HCT116 (cell line): ENCODE results near the gene PAPOLG. TPM values are rescaled to one million over a fixed set of nuclear protein-coding genes. Genes with fewer than 3 reads are reported as not detected.

ENCODE experiments used
- ATAC-seq: fragments of 200-7000 bp; cut with Tn5 transposase; 2 replicates; pipeline ENCODE4 v1.9.1; 2020; ENCODE audit warnings: mild to moderate bottlenecking, moderate library complexity
- BruUV-seq: library from RNA; stranded (reverse); fragments of 400-500 nt; replicated peaks from 2 replicates; lab custom pipeline; 2021; lab: Mats Ljungman, UMichigan
- CTCF ChIA-PET: fragments of 300-600 bp; sonication (Branson Sonifier 250); formaldehyde crosslinking; loops from one replicate; lab custom pipeline; 2021; ENCODE audit warnings: antibody characterized with exemption; lab: Charles Lee
- POLR2A ChIA-PET: fragments of 300-600, 350-600 bp; sonication (Branson Sonifier 250); formaldehyde crosslinking; loops from one replicate; lab custom pipeline; 2021; ENCODE audit warnings: antibody characterized with exemption; lab: Charles Lee
- RAD21 ChIA-PET, 2 experiments: fragments of 300-600 bp; sonication (Branson Sonifier 250); formaldehyde crosslinking; loops; one replicate each; lab custom pipeline; 2023; ENCODE audit warnings: low total read pairs in 2 of 2; ENCODE audit not compliant: uncharacterized antibody in 2 of 2, unreplicated experiment in 2 of 2, low non-redundant PET in 1 of 2; lab: Charles Lee
- DNase-seq: peaks from one replicate; pipeline ENCODE4 v3.0.0-alpha.2; 2010; ENCODE audit warnings: low read depth, low spot score
- H2AFZ ChIP-seq: fragments of 200-600 bp; shearing (Covaris generic), sonication (generic); 2 replicates; pipeline ENCODE4 v1.6.1; 2017; ENCODE audit warnings: low read depth, mixed run types, mixed read lengths, antibody characterized with exemption, low read length; ENCODE audit not compliant: poor library complexity, severe bottlenecking
- H3K27ac ChIP-seq: 2 replicates; pipeline ENCODE4 v1.5.1; 2012; ENCODE audit warnings: low read depth, low read length
- H3K27me3 ChIP-seq: fragments of 200-600 bp; sonication (generic); 2 replicates; pipeline ENCODE4 v1.6.1; 2016; ENCODE audit warnings: mixed run types, low read length, mixed read lengths; ENCODE audit not compliant: insufficient read depth
- H3K36me3 ChIP-seq, 2 experiments: fragments of 200-500 bp in 1 of 2; fragments of 200-600 bp in 1 of 2; sonication (Bioruptor generic) in 1 of 2; sonication (generic) in 1 of 2; 2 replicates each; pipeline versions ENCODE4 v1.5.1 to v1.6.1; 2014 to 2016; ENCODE audit warnings: low read length in 2 of 2, inconsistent platforms in 1 of 2, mixed read lengths in 1 of 2, mixed run types in 1 of 2; ENCODE audit not compliant: insufficient read depth in 2 of 2, control insufficient read depth in 1 of 2
- H3K4me1 ChIP-seq, 2 experiments: fragments of 200-600 bp in 1 of 2; sonication (generic) in 1 of 2; 2 replicates each; pipeline versions ENCODE4 v1.5.1 to v1.6.1; 2012 to 2017; ENCODE audit warnings: low read length in 2 of 2, inconsistent platforms in 1 of 2, mild to moderate bottlenecking in 1 of 2, mixed read lengths in 1 of 2, mixed run types in 1 of 2, moderate library complexity in 1 of 2; ENCODE audit not compliant: insufficient read depth in 2 of 2, control insufficient read depth in 1 of 2
- H3K4me2 ChIP-seq: fragments of 200-600 bp; sonication (generic); 2 replicates; pipeline ENCODE4 v1.6.1; 2017; ENCODE audit warnings: mixed run types, low read length, mixed read lengths
- H3K4me3 ChIP-seq, 2 experiments: fragments of 200-600 bp in 1 of 2; sonication (generic) in 1 of 2; replicated peaks in 1 of 2; 2 replicates each; pipeline ENCODE4 v1.5.1; 2011 to 2016; ENCODE audit warnings: low read length in 2 of 2, control low read depth in 1 of 2, low read depth in 1 of 2, mild to moderate bottlenecking in 1 of 2, mixed read lengths in 1 of 2, mixed run types in 1 of 2
- H3K79me2 ChIP-seq: fragments of 200-600 bp; sonication (generic); 2 replicates; pipeline ENCODE4 v1.6.1; 2017; ENCODE audit warnings: mild to moderate bottlenecking, mixed run types, low read length, moderate library complexity, mixed read lengths; ENCODE audit not compliant: insufficient read depth
- H3K9ac ChIP-seq: fragments of 200-600 bp; sonication (generic); 2 replicates; pipeline ENCODE4 v1.6.1; 2016; ENCODE audit warnings: low read length, mixed read lengths
- H3K9me2 ChIP-seq: fragments of 200-600 bp; sonication (generic), shearing (Covaris generic); 2 replicates; pipeline ENCODE4 v1.6.1; 2017; ENCODE audit warnings: mixed run types, mild to moderate bottlenecking, moderate library complexity; ENCODE audit not compliant: insufficient read depth
- H3K9me3 ChIP-seq, 2 experiments: fragments of 200-500 bp in 1 of 2; fragments of 200-600 bp in 1 of 2; sonication (Bioruptor generic) in 1 of 2; sonication (generic) in 1 of 2; 2 replicates each; pipeline ENCODE4 v1.6.1; 2014 to 2017; ENCODE audit warnings: low read length in 2 of 2, mixed read lengths in 2 of 2, inconsistent platforms in 1 of 2, low read depth in 1 of 2, mild to moderate bottlenecking in 1 of 2, mixed run types in 1 of 2, moderate library complexity in 1 of 2; ENCODE audit not compliant: control insufficient read depth in 1 of 2, insufficient read depth in 1 of 2
- H4K20me1 ChIP-seq: fragments of 200-600 bp; sonication (generic), shearing (Covaris generic); 2 replicates; pipeline ENCODE4 v1.6.1; 2017; ENCODE audit warnings: mixed run types, mild to moderate bottlenecking, moderate library complexity; ENCODE audit not compliant: insufficient read depth
- ELF1 ChIP-seq: IDR thresholded peaks from 2 replicates; pipeline ENCODE4 v1.6.1; 2012; ENCODE audit warnings: low read depth, borderline replicate concordance
- EZH2phosphoT487 ChIP-seq: fragments of 200-600 bp; IDR thresholded peaks from 2 replicates; pipeline ENCODE4 v1.6.1; 2018; ENCODE audit warnings: antibody characterized with exemption, borderline replicate concordance
- FOSL1 ChIP-seq: IDR thresholded peaks from 2 replicates; pipeline ENCODE4 v1.6.1; 2012; ENCODE audit warnings: low read depth
- RAD21 ChIP-seq: IDR thresholded peaks from 2 replicates; pipeline ENCODE4 v1.6.1; 2012; ENCODE audit warnings: low read depth, mild to moderate bottlenecking
- ZBTB33 ChIP-seq: IDR thresholded peaks from 2 replicates; pipeline ENCODE4 v1.6.1; 2011; ENCODE audit warnings: mild to moderate bottlenecking, low read length, moderate library complexity; ENCODE audit not compliant: insufficient replicate concordance; ENCODE audit errors: extremely low read depth
- ZNF274 ChIP-seq: fragments of 200-500 bp; sonication (Bioruptor generic); IDR thresholded peaks from 2 replicates; pipeline ENCODE4 v1.6.1; 2014; ENCODE audit warnings: mild to moderate bottlenecking, low read depth, low read length, inconsistent platforms
- intact Hi-C: fragments of 100-400 bp; cut with micrococcal nuclease; formaldehyde crosslinking; loops from 2 replicates; pipeline ENCODE4 v1.10.0; 2022
- total RNA-seq: library from RNA; stranded (reverse); gene quantifications from one replicate; pipeline ENCODE4 v1.2.1, GENCODE V29; 2021; ENCODE audit not compliant: unreplicated experiment
- TF ChIP-seq, protein P1 (sequence below), 3 experiments: fragments of 200-600 bp in 1 of 3; sonication (generic) in 1 of 3; IDR thresholded peaks in 2 of 3; conservative IDR thresholded peaks in 1 of 3; 2 replicates each; pipeline ENCODE4 v1.5.1; 2012 to 2017; ENCODE audit warnings: low read depth in 2 of 3, low read length in 2 of 3, antibody characterized with exemption in 1 of 3, borderline replicate concordance in 1 of 3, control low read depth in 1 of 3, mild to moderate bottlenecking in 1 of 3, mixed read lengths in 1 of 3, mixed run types in 1 of 3, moderate library complexity in 1 of 3; ENCODE audit not compliant: insufficient read depth in 1 of 3

The PAPOLG gene
- total RNA-seq, 1 experiment from 2014 or later = 13.2 TPM

- CTCF ChIA-PET = interaction anchor here (1.6 kb wide), 1 partner anchor 181 kb away, joined by 9 read pairs; no protein-coding TSS in a partner anchor
Observed at GRCh38 chr2:60818272-60818671, 62.2 kb downstream of the PAPOLG start.

More at GRCh38 chr2:60818272-60818671, 62.2 kb downstream of the PAPOLG start:
- H3K4me2 ChIP-seq = no peak overlapping the region
- BruUV-seq = no TSS peak
- no peak overlapping the region for H3K9ac ChIP-seq
- TF ChIP-seq RAD21 (peak; percentile 60), ZNF274 (no peak), EZH2phosphoT487 (no peak), ZBTB33 (no peak), ELF1 (no peak), FOSL1 (no peak)
- TF ChIP-seq, protein P1, sequence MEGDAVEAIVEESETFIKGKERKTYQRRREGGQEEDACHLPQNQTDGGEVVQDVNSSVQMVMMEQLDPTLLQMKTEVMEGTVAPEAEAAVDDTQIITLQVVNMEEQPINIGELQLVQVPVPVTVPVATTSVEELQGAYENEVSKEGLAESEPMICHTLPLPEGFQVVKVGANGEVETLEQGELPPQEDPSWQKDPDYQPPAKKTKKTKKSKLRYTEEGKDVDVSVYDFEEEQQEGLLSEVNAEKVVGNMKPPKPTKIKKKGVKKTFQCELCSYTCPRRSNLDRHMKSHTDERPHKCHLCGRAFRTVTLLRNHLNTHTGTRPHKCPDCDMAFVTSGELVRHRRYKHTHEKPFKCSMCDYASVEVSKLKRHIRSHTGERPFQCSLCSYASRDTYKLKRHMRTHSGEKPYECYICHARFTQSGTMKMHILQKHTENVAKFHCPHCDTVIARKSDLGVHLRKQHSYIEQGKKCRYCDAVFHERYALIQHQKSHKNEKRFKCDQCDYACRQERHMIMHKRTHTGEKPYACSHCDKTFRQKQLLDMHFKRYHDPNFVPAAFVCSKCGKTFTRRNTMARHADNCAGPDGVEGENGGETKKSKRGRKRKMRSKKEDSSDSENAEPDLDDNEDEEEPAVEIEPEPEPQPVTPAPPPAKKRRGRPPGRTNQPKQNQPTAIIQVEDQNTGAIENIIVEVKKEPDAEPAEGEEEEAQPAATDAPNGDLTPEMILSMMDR (IDR thresholded peaks at IDR 0.05 in 2 of 3, conservative IDR thresholded peaks at IDR 0.05 in 1 of 3; ENCODE audit: borderline replicate concordance in 1 of 3, insufficient read depth in 1 of 3, low read depth in 2 of 3, low read length in 2 of 3) = peak; percentile 16 to 36 (median 32); a peak in 5 of 6 replicates
- H2AFZ ChIP-seq = no peak overlapping the region
- peaks cover 5% of the 10 kb centered on the region for H3K27me3 ChIP-seq
- no peak for DNase-seq
- H3K27ac ChIP-seq = no peak overlapping the region
- intact Hi-C loops = no loop called here
- H3K4me1 ChIP-seq = peaks cover 0 to 3% of the 10 kb centered on the region in 2 experiments; a peak in 1 of 4 replicates
- ChIA-PET RAD21 (no interaction called here), POLR2A (no interaction called here)
- no peaks in the 10 kb centered on the region for H3K36me3 ChIP-seq
- peak; percentile 52 for ATAC-seq
- no peaks in the 10 kb centered on the region for H3K79me2 ChIP-seq
- no peaks in the 10 kb centered on the region for H3K9me3 ChIP-seq
- no peak overlapping the region for H3K4me3 ChIP-seq
- no peaks in the 10 kb centered on the region for H3K9me2 ChIP-seq
- no peaks in the 10 kb centered on the region for H4K20me1 ChIP-seq
